Measurements from ENCODE around the gene SNX13.

DNA sequence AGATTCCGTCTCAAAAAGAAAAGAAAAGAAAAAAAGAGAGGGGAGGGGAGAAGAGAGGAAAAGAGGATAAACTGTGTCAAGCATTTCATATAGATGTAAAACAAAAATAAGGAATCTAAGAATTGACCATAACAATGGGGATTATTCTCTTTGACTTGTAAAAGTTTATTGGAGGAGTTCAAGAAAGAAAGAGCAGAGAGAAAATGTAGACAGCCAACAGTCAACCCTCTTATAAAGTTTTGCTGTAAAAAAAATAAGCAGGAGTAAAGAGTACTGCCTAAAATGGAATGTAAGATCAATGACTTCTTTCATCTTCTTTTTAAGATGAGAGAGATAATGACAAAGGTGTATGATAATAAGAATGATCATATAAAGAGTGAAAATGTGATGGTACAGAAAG is 87.9 kb downstream of the SNX13 start:
- no peak for TF ChIP-seq POLR2AphosphoS5 (IDR thresholded peaks at IDR 0.05; ENCODE audit: borderline replicate concordance, low read depth, low read length)
- no peak for TF ChIP-seq EZH2 (IDR thresholded peaks at IDR 0.05)
